C4-2B (cell line): Measurements from ENCODE around the gene PSMC4.

Experiments
- H3K27ac ChIP-seq: fragments of 450-650 bp; 2 replicates; pipeline ENCODE4 v1.5.1; 2017
- CTCF ChIP-seq: fragments of 450-650 bp; conservative IDR thresholded peaks from 2 replicates; pipeline ENCODE4 v1.5.1; 2017; ENCODE audit warnings: mild to moderate bottlenecking
- ZFX ChIP-seq: fragments of 450-650 bp; IDR thresholded peaks from 2 replicates; pipeline ENCODE4 v1.6.1; 2017

Gene PSMC4

GRCh38 chr19:39966617-39967016 is 4.3 kb upstream of the PSMC4 start:
- H3K27ac ChIP-seq = no peak overlapping the region
- no peak for TF ChIP-seq ZFX
- no peak for TF ChIP-seq CTCF

GRCh38 chr19:39967561-39967960 is 3.4 kb upstream of the PSMC4 start:
- no peak overlapping the region for H3K27ac ChIP-seq
- TF ChIP-seq CTCF = no peak
- TF ChIP-seq ZFX = no peak

GRCh38 chr19:39968789-39969188 is 2.2 kb upstream of the PSMC4 start:
- no peak overlapping the region for H3K27ac ChIP-seq
- TF ChIP-seq ZFX = no peak
- no peak for TF ChIP-seq CTCF

- TF ChIP-seq ZFX = no peak
- no peak for TF ChIP-seq CTCF
- peak overlapping the region; percentile 85 for H3K27ac ChIP-seq
Measured at GRCh38 chr19:39969266-39969665, 1.7 kb upstream of the PSMC4 start.

- H3K27ac ChIP-seq = peak overlapping the region; percentile 85
- TF ChIP-seq CTCF (no peak), ZFX (no peak)
Measured at GRCh38 chr19:39969681-39970424, 1.1 kb upstream of the PSMC4 start.

- TF ChIP-seq CTCF (no peak), ZFX (no peak)
- peak overlapping the region; percentile 85 for H3K27ac ChIP-seq
Measured at GRCh38 chr19:39970425-39970674, 615 bp upstream of the PSMC4 start.

- peak overlapping the region; percentile 85 for H3K27ac ChIP-seq
- peak; percentile 46; the same call in 1 of the 2 replicates for TF ChIP-seq ZFX
- no peak for TF ChIP-seq CTCF
Measured at GRCh38 chr19:39971380-39972035, 543 bp downstream of the PSMC4 start.
